SIG-M5 (cell line): Measurements from ENCODE around the gene NUP58.
"Not testable (repeated sequence)": the region's sequence is repeated elsewhere in the genome, so short reads cannot be mapped to it uniquely, and the experiment has no call there.

Experiments
- DNase-seq: peaks from one replicate; lab custom pipeline; 2025; lab: John Stamatoyannopoulos, UW

Gene NUP58

DNA sequence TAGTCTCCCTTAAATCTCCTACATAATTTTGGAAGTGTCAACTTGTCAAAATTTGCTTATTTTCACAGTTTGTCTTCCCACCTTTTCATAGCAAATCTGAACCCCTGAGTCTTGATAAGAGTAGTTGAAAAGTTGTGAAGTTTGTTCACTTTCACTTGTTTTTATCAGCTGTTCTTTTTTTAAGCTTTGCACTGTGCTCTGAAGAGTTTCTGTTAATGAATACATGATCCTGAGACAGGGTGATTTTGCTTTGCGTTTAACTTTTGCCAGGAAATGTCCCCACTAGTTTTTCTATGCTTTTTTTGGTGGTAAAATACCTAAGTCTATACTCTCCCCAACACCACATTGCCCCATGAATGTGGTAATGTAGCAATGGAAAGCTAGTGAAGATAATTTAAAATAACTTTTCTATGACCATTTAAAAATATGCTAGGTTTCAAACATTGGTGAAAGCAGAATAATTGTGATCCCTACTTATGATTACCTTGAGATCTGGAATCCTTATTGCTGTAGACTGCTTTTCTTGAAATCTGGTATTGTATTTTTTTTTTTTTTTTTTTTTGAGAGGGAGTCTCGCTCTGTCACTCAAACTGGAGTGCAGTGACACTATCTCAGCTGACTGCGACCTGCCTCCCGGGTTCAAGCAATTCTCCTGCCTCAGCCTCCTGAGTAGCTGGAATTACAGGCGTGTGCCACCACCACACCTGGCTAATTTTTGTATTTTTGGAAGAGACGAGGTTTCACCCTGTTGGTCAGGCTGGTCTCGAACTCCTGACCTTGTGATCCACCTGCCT, 5.4 kb downstream of the NUP58 start:
- no peak for DNase-seq

DNA sequence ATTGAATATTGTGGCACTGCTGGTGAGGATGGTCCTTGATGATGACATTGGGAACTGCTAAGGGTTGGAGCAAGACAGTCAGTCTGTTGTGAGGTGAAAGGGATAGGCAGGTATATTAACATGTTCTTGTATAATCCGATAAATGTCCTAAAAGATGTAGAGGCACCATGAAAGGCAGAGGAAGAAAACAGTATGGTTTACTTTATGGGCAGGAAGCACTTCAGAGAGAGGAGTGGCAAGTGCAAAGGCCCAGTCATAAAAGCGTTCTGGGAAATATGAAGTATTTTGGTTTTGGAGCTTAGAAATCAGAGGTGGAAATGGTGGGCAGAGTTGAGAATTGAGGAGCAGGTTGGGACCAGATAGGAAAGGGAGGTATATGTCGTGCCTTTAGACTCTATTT, 9.5 kb downstream of the NUP58 start:
- DNase-seq, result no peak

DNA sequence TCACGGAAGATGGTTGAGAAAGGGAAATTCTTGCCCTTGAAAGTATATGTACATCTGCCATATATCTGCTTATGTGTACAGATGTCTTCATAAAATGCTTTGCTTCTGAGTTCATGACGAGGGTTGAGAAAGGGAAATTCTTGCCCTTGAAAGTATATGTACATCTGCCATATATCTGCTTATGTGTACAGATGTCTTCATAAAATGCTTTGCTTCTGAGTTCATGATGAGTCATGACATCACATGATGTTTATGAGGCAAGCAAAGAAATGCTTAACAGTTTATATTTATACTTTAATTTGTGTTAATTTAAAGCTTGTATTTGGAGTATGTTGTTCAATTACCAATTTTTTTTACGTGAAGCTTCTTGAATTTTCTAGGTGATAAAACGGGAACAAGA, 17.5 kb downstream of the NUP58 start:
- DNase-seq, result not testable (repeated sequence)

DNA sequence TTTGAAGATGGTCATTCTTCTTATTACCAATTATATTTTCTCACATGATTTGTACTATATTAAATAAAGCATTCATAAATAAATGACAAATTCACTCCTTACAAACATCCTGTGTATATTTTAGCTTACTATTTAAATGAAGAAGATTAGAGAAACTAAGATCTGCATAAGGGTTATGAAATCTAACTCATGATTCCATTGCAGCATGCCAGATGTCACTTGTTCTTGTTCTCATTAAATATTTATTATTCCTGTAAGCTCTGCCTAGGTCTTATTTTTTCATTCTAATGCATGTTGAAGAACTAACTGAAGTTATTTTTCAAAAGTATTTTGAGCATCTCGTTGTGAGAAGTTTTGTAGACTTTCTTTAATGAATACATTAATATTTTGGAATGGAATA, 18.3 kb downstream of the NUP58 start:
- no peak for DNase-seq

DNA sequence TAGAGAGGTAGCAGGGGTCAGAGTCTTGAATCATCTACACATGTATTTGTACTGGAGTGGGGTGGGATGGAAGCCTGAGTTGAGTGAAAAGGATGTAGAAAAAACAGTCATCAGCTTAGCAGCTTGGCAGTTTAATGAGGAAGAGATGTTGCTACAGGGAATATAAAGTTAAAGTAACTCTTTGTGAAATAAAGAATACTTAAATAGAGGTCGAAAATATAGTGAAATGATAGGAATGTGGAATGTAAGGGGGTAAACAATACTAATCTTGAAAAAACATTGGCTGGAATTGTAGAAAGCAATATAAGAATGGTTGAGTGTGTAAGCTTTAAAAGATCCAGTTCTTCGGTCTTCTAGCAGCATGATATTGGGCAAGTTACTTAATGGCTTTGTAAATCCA, 22.7 kb downstream of the NUP58 start:
- DNase-seq, result no peak

DNA sequence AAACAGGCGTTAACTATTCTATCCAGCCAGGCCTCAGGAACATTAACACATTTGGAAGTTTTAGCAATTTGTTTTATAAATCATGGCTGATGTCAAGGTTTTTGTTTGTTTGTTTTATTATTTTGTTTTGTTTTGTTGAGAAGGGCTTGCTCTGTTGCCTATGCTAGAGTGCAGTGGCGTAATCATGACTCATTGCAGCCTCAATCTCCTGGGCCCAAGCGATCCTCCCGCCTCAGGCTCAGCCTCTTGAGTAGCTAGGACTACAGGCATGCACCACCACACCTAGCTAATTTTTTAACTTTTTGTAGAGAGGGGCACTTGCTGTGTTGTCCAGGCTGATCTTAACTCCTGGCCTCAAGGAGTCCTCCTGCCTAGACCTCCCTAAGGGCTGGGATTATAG, 28.3 kb downstream of the NUP58 start:
- DNase-seq, result no peak

DNA sequence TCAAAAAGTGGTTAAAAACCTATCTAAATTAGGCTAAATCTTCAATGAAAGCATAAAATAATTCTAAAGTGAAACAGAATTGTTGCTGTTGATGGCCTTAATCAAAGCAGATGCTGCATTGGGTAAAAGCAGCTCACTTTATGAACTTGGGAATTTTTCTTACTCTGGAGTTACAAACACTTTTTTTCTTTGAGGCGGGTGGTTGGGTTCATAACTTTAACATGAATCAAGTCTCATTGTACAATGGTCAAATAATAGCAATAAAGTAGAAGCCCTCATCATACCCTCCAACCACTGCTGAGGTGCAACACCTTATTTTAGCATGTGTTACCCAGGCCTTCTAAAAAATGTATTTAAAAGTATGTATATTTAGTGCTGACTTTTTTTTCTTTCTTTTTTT, 29.1 kb downstream of the NUP58 start:
- DNase-seq, result no peak

DNA sequence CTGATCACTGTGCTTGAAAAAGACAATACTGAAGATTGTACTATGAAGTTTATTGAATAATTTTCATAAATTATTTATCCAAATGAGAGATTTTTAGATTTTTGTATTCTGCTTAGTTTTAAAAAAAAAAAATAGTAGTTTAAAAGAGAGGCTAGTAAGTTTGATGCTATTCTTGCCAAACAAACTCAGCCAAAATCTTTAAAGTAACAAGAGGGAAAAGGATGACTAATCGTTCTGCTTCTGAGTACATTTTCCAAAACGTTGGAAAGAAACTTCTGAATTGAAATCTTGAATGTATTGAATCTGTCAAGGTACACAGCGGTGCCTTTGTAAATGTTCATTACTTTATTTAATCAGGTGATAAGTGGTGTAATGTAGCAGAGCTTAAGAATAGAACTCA, 34.4 kb downstream of the NUP58 start:
- no peak for DNase-seq

DNA sequence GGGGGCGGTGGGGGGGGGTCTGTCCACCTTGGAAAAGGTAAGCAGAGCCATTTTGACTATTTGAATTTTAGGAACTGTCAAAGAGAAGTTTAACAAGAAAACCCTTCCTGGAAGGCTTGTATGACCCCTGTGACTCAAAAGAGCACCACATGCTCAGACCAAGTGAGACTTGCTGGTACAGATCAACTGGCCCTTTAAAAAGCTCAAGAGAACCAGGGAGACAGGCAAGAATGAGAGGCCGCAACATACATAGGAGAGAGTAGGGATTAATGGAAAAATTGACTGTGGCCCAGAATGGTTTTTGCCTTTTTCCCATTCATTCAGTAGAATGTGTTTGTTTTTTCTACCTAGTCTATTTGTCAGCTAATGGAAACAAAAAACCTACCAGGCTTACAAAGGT, 44.2 kb downstream of the NUP58 start:
- no peak for DNase-seq

DNA sequence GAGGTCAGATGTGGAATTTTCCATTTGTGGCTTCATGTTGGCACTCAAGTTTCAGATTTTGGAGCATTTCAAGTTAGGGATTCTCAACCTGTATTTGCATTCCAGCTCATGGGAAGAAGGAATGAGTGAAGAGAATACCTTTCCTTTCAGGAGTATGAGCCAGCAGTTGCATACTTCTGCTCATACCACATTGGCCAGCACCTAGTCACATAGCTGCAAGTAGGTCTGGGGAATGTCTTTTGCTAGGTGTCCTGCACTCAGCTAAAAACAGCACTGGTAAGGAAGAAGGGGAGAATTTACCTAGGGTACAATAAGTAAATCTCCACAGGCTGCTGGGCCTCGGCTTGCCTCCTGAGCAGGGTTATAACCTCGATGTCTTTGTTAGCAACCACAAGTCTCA, 45.7 kb downstream of the NUP58 start:
- DNase-seq, result no peak

DNA sequence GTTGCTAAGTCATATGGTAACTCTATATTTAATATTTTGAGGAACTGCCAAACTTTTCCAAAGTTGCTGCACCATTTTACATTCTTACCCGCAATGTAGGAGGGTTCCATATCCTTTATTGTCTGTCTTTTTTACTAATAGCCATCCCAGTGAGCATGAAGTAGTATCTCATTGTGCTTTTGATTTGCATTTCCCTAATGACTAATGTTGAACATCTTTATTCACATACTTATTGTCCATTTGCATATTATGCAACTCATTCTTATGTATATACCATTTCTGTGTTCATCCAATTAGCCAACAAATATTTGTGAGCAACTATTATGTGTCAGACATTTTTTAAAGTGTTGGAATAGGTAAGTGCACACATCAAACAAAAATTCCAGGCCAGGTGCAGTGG, 50.0 kb downstream of the NUP58 start:
- DNase-seq, result no peak

DNA sequence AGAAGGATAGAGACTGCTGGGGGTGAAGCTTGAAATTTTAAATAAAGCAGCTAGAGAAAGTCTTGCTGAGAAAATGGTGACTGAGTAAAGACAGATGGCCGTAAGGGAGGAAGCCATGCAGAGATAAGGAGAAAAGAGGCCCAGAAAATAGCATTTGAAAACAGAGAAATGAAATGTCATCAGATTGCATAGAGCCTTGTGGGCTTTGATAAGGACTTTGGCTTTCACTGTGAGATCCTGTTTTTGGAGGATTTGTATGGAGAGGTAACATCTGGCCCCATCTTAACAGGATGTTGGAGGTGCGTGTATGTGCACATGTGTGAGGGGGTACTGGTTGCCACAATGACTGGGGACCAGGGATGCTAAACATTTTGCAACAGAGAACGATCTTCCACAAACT, 50.8 kb downstream of the NUP58 start:
- DNase-seq, result no peak

DNA sequence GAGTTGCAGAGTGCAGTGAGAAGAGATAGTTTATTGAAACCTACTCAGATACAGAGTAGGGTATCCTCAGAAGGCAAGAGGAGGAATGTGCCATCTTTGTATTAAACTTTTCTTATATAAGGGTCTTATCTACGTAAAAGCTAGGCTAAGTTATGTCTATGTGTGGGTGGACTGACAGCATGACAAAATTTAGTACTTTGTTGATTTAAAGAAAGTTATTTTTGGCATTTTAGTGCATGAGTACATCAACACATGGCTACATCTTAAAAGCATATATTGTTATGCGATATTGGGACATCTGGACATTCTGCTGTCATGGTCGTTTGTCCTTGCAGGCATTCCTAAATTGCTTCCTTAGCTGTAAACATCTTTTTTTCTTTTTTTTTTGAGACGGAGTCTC, 51.4 kb downstream of the NUP58 start:
- no peak for DNase-seq

DNA sequence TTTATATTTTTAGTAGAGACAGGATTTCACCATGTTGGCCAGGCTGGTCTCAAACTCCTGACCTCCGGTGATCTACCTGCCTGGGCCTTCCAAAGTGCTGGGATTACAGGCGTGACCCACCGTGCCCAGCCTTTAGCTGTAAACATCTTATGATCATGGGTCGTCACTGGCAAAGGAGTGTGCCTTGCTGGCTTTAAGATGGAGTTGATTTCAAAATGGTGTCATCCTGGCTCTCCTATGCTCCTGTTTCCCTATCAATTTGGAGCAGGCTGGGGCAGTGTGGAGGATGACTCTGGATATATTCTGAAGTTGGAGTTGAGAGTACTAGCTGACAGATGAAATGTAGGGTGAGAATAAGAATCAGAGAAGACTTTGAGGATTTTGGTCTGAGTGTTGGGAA, 51.9 kb downstream of the NUP58 start:
- no peak for DNase-seq

DNA sequence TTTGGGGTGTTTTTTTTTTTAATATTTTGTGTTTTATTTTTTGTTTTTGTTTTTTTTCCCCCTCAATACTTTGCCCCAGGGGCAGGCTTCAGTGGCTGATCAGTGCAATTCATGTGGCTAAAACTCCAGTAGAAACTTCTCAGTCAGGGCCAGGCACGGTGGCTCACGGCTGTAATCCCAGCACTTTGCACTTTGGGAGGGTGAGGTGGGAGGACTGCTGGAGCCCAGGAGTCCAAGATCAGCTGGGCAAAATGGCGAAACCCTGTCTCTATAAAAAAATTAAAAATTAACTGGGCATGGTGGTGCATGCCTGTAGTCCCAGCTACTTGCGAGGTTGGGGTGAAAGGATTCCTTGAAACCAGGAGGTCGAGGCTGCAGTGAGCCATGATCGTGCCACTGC, 53.0 kb downstream of the NUP58 start:
- DNase-seq, result no peak

DNA sequence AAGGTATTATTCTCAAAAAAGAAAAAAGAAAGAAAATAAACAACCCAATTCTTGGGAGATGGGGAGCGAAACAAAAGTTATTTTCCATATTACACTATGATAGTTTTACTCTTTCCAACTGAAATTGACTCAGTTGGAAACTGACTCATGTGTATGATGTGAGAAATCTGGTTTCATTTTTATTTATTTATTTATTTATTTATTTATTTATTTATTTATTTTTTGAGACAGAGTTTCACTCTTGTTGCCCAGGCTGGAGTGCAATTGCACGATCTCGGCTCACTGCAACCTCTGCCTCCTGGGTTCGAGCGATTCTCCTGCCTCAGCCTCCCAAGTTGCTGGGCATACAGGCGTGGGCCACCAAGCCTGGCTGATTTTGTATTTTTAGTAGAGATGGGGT, 59.0 kb downstream of the NUP58 start:
- not testable (repeated sequence) for DNase-seq

DNA sequence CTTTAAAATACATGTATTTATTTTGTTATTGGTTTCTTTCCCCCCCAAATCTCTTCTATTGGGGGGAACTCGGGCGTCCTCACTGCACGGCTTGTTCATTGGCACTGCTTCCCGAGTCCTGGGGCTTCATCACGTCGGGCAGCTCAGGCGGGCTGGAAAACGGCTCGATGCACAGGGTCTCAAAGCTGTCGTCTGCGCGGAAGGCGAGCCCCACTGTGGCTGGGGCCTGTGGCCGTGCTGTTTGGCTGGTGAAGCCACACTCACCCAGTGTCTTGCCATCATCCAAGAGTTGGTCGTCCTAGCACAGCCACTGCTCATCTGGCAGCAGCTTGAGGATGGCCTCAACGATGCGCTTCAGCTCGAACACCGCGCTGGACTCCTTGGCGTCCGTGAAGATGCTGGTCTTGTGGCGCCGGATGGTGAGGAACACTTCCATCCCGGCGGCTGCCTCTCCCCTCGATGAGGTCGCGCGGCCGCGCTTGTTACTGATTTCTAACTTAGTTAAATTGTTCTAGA, 64.4 kb downstream of the NUP58 start:
- no peak for DNase-seq

DNA sequence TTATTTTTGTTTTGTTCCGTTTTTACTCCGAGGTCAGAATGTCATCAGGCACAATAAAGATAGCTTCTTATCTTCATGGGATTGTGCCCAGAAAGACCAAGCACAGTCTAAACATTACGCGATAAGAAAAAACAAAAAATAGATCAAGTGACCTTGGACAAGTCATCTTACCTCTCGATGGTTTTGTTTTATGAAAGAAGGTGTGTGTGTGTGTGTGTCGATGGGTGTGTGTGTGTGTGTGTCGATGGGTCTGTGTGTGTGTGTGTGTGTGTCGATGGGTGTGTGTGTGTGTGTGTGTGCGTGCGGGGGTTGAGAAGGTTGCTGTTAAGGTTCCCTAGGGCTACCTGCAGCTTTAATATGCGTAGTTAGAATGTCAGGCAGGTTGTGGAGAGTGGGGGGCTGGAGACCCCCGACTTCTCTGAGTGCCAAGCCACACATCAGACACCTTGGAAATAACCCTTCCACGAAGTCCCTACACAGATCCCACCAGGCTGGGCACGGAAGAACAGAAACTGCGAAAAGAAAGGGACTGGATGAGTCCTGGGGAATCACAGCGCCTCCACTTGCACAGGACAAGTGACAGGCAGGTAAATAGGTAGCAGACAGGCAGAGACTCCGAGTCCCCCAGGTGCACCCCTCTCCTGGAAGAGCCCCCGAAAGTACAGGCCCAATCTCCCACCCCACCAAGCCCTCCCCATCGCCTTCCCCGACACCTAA, 69.9 kb downstream of the NUP58 start:
- no peak for DNase-seq

DNA sequence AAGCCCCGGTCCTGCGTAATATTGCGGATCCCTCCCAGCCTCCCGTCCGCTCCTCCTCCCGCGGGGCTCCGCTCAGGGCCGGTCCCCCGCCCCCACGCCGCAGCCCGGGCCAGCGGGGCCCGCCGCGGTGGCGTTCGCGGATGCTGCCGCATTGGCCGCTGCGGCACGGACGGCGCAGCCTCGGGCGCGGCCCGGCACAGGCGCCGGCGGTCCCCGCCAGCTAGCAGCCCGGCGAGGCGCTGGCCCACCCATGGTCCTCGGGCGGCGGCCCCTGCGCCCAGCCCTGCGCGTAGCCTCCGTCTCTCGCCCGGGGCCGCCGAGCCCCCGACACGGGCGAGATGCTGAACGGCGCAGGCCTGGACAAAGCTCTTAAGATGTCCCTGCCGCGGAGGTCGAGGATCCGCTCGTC, 70.5 kb downstream of the NUP58 start, which contains the start of gene ATP8A2:
ATP8A2 (plus strand) TSS at position 100 of the 409 bp plus-strand sequence; CDS start at position 339, 239 bp downstream.
- no peak for DNase-seq

DNA sequence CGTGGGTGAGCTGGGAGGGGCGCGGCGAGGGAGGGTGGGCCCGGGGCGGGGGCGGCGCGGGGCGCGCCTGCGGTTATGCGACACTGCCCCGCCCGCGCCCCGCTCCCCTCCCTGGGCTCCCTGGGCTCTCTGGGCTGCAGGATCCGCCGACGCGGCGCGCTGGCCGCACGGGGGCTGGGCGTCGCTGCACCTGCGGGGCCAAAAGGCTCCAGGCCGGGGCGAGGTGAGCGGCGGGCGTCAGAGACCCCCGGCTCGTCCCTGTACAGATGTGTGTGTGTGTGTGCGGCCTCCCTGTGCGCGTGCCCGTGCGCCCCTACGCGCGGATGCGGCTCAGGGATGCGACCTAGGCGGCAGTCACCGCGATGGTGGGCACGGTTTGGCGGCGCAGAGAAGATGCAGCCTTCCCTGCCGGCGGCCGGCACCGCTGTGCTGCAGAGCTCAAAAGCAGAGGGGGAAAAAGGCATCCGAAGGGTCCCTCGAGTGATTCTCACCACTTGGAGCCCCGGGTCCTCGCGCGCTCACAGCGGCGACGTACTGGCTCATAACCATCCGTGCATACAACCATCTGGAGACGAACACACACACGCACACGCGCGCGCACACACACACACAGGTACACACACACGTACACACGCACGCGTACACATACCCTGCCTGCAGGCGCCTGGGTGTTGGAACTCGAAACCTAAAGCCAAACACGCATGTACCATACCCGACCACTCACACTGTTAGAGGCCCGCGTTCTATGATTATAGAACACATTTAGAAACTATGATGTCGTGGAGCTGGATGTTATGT, 71.1 kb downstream of the NUP58 start:
- no peak for DNase-seq

DNA sequence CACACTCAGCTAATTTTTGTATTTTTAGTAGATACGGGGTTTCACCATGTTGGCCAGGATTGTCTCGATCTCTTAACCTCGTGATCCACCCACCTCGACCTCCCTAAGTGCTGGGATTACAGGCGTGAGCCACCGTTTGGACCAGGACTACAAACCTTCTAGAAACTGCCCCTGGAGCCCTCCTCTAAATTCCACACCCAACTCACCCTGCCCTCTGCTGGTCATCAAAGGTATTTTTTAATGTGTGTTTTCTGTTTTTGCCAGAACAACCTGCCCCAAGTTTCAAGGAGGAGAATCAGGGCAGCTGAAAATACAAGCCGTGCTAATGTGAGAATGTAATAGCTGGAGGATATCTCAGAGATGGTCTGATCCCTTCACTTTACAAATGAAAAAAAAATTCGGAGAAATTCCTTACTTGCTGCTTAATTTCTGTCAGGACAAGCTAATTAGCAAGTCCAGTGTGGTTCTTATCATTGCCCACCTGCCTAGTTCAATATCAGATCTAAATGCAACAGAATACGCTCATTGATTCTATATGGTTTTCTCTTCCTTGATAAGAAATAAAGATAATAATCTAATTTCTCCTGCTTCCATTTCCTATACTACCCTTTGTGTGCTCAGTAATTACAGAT, 74.4 kb downstream of the NUP58 start:
- no peak for DNase-seq
